ENCODE data around the gene SEL1L3. TPM values are rescaled to one million over a fixed set of nuclear protein-coding genes. Genes with fewer than 3 reads are reported as not detected.

Gene SEL1L3
- total and polyA plus RNA-seq, 2 donors (not counting 3 experiments of a cell fraction or from before 2014, with no cell fraction given): 53.4 to 122 TPM

DNA sequence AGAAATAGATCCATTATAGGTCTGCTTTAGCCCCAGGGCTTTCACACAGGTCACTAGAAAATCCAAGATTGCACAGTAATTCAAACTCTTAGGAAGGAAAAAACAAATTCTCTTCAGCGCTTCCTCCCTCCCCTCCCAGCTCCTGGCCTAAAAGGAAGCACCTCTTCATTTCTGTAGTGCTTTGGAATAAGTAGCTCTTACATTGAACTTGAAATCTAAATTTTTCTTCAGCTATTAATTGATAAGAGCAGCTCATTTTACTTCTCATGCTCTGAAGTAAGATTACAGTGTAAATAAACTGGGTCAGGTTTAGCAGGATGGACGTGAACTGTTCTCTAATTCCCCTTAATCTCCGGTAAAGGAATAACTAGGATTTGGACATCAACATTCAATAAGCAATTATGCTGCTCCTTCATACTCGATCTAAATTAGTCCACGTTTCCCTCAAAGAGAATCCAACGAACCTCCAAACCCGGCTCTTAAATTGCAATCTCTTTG is 10.9 kb upstream of the SEL1L3 start:
- ChIA-PET POLR2A (no interaction called here), CTCF (interaction anchor here (1.1 kb wide), 1 partner anchor 10 kb away, joined by 4 read pairs; no protein-coding TSS in a partner anchor)
- Histone ChIP-seq H3K4me1 (ENCODE audit: control insufficient read depth, extremely low read depth, insufficient read depth, low read length) (no peaks in the 10 kb centered on the region), H3K27ac (ENCODE audit: insufficient read depth, low read depth, low read length) (no peak overlapping the region), H2AFZ (ENCODE audit: low read depth, low read length) (no peak overlapping the region), H3K36me3 (ENCODE audit: control insufficient read depth in 2 of 2, extremely low read depth in 1 of 2, insufficient read depth in 2 of 2, low read length in 2 of 2) (no peaks in the 10 kb centered on the region), H3K9ac (replicated peaks; ENCODE audit: extremely low read depth, insufficient read depth, low read length) (no peak overlapping the region), H4K20me1 (replicated peaks; ENCODE audit: control insufficient read depth, extremely low read depth, insufficient read depth, low read length) (no peaks in the 10 kb centered on the region), H3K79me2 (ENCODE audit: control insufficient read depth, insufficient read depth, low read length) (no peaks in the 10 kb centered on the region), H3K4me2 (ENCODE audit: insufficient read depth, low read length) (no peak overlapping the region), H3K9me3 (replicated peaks; ENCODE audit: control insufficient read depth, insufficient read depth, low read length) (no peaks in the 10 kb centered on the region), H3K9me1 (replicated peaks; ENCODE audit: control insufficient read depth, extremely low read depth, insufficient read depth, low read length) (no peaks in the 10 kb centered on the region), H3K4me3 (replicated peaks in 1 of 3; ENCODE audit: insufficient read depth in 1 of 3, low read depth in 1 of 3, low read length in 3 of 3) (no peak overlapping the region), H3K27me3 (ENCODE audit: control insufficient read depth in 2 of 2, insufficient read depth in 2 of 2, low read length in 2 of 2) (no peaks in the 10 kb centered on the region)
- FAIRE-seq (no peak), DNase-seq (ENCODE audit: low read depth, low spot score) (no peak)
- dilution Hi-C loops (cut with MboI; ENCODE audit: extremely low pct_ligation_motif_present, low sequenced_read_pairs) (no loop called here), intact Hi-C loops (cut with micrococcal nuclease) (no loop called here)
- TF ChIP-seq GATA2 (IDR thresholded peaks at IDR 0.05; ENCODE audit: insufficient read depth, insufficient read length, low read depth, low read length) (no peak), EZH2 (IDR thresholded peaks at IDR 0.05; ENCODE audit: borderline replicate concordance, low read depth, low read length, severe bottlenecking) (no peak), JUN (IDR thresholded peaks at IDR 0.05; ENCODE audit: borderline replicate concordance, insufficient read depth, insufficient read length, low read depth) (no peak), POLR2A (IDR thresholded peaks at IDR 0.05; ENCODE audit: low read depth, low read length) (no peak), POLR2AphosphoS5 (IDR thresholded peaks at IDR 0.05; ENCODE audit: insufficient read depth, low read depth, low read length) (no peak), MYC (IDR thresholded peaks at IDR 0.05; ENCODE audit: low read depth, low read length) (no peak), FOS (IDR thresholded peaks at IDR 0.05; ENCODE audit: borderline replicate concordance, insufficient read depth, low read length) (no peak)
- TF ChIP-seq, protein P1, sequence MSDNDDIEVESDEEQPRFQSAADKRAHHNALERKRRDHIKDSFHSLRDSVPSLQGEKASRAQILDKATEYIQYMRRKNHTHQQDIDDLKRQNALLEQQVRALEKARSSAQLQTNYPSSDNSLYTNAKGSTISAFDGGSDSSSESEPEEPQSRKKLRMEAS (IDR thresholded peaks at IDR 0.05; ENCODE audit: insufficient read depth, insufficient read length): no peak
- TF ChIP-seq, protein P2, sequence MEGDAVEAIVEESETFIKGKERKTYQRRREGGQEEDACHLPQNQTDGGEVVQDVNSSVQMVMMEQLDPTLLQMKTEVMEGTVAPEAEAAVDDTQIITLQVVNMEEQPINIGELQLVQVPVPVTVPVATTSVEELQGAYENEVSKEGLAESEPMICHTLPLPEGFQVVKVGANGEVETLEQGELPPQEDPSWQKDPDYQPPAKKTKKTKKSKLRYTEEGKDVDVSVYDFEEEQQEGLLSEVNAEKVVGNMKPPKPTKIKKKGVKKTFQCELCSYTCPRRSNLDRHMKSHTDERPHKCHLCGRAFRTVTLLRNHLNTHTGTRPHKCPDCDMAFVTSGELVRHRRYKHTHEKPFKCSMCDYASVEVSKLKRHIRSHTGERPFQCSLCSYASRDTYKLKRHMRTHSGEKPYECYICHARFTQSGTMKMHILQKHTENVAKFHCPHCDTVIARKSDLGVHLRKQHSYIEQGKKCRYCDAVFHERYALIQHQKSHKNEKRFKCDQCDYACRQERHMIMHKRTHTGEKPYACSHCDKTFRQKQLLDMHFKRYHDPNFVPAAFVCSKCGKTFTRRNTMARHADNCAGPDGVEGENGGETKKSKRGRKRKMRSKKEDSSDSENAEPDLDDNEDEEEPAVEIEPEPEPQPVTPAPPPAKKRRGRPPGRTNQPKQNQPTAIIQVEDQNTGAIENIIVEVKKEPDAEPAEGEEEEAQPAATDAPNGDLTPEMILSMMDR (IDR thresholded peaks at IDR 0.05; ENCODE audit: extremely low read depth in 1 of 2, insufficient read depth in 1 of 2, low read depth in 1 of 2, low read length in 2 of 2): no peak
- no TSS peak for BruUV-seq (replicated peaks)

Data from endothelial cell of umbilical vein (primary cell).